MCF 10A (cell line): Measurements from ENCODE around the gene CD300LB. TPM values are rescaled to one million over a fixed set of nuclear protein-coding genes. Genes with fewer than 3 reads are reported as not detected.

Experiments
- BruUV-seq: library from RNA; stranded (reverse); fragments of 400-500 nt; replicated peaks from 2 replicates; lab custom pipeline; 2021; lab: Mats Ljungman, UMichigan
- CTCF ChIA-PET: fragments of 300-600 bp; sonication (Branson Sonifier 250); formaldehyde crosslinking; extraction: SDS; loops from one replicate; lab custom pipeline; 2021; ENCODE audit warnings: antibody characterized with exemption, inconsistent platforms; lab: Yijun Ruan, JAX
- POLR2A ChIA-PET: fragments of 300-600, 350-650 bp; sonication (Branson Sonifier 250); formaldehyde crosslinking; extraction: SDS; loops from one replicate; lab custom pipeline; 2020; ENCODE audit warnings: antibody characterized with exemption, inconsistent platforms; lab: Yijun Ruan, JAX
- DNase-seq: peaks from one replicate; pipeline ENCODE4 v3.0.0-alpha.2; 2018; ENCODE audit not compliant: unreplicated experiment
- H3K27ac Mint-ChIP-seq: one replicate; pipeline ENCODE4 v1.8.0; 2022; ENCODE audit warnings: mild to moderate bottlenecking, low read depth, mixed read lengths; ENCODE audit not compliant: unreplicated experiment
- H3K27me3 Mint-ChIP-seq: one replicate; pipeline ENCODE4 v1.8.0; 2022; ENCODE audit warnings: mixed read lengths; ENCODE audit not compliant: insufficient read depth, unreplicated experiment
- H3K36me3 Mint-ChIP-seq: one replicate; pipeline ENCODE4 v1.8.0; 2022; ENCODE audit warnings: mild to moderate bottlenecking, moderate library complexity, mixed read lengths; ENCODE audit not compliant: insufficient read depth, unreplicated experiment
- H3K4me1 Mint-ChIP-seq: one replicate; pipeline ENCODE4 v1.8.0; 2022; ENCODE audit warnings: mixed read lengths; ENCODE audit not compliant: insufficient read depth, unreplicated experiment
- H3K4me3 Mint-ChIP-seq: one replicate; pipeline ENCODE4 v1.8.0; 2022; ENCODE audit warnings: mild to moderate bottlenecking, moderate library complexity, mixed read lengths; ENCODE audit not compliant: unreplicated experiment
- H3K9me3 Mint-ChIP-seq: one replicate; pipeline ENCODE4 v1.8.0; 2022; ENCODE audit warnings: mixed read lengths; ENCODE audit not compliant: unreplicated experiment
- CTCF ChIP-seq: fragments of 200-600 bp; IDR thresholded peaks from one replicate; pipeline ENCODE4 v1.8.0; 2022; ENCODE audit warnings: antibody characterized with exemption, mild to moderate bottlenecking; ENCODE audit not compliant: unreplicated experiment
- intact Hi-C: fragments of 100-400 bp; cut with micrococcal nuclease; formaldehyde crosslinking; loops from 2 replicates; pipeline ENCODE4 v1.14.1; 2022
- total RNA-seq: library from RNA; stranded (reverse); gene quantifications from 2 replicates; pipeline ENCODE4 v1.2.3, GENCODE V29; 2022

CD300LB gene
- total RNA-seq, 1 experiment from 2014 or later: not detected

- Mint-ChIP-seq H3K36me3 (no peaks in the 10 kb centered on the region), H3K4me3 (no peak overlapping the region), H3K27me3 (peaks cover 21% of the 10 kb centered on the region), H3K4me1 (peaks cover 11% of the 10 kb centered on the region), H3K27ac (no peak overlapping the region), H3K9me3 (no peaks in the 10 kb centered on the region)
- ChIA-PET CTCF (interaction anchor here (0.6 to 0.7 kb wide), 2 partner anchors 9 to 1989 kb away, joined by 3 read pairs; no protein-coding TSS in a partner anchor), POLR2A (no interaction called here)
- BruUV-seq: no TSS peak
- DNase-seq: no peak
- intact Hi-C loops: no loop called here
- no peak for TF ChIP-seq CTCF
Observed at GRCh38 chr17:74542727-74543383, 11.6 kb upstream of the CD300LB start.

- H3K27ac Mint-ChIP-seq: no peak overlapping the region
- H3K9me3 Mint-ChIP-seq: no peaks in the 10 kb centered on the region
- no peak for DNase-seq
- H3K4me1 Mint-ChIP-seq: peaks cover 4% of the 10 kb centered on the region
- H3K4me3 Mint-ChIP-seq: no peak overlapping the region
- TF ChIP-seq CTCF: no peak
- peaks cover 26% of the 10 kb centered on the region for H3K27me3 Mint-ChIP-seq
- CTCF ChIA-PET: interaction anchor here (0.7 kb wide), 1 partner anchor 54 kb away, joined by 4 read pairs; no protein-coding TSS in a partner anchor
- no TSS peak for BruUV-seq
- no peaks in the 10 kb centered on the region for H3K36me3 Mint-ChIP-seq
- POLR2A ChIA-PET: no interaction called here
- intact Hi-C loops: no loop called here
Observed at GRCh38 chr17:74542166-74542565, 10.9 kb upstream of the CD300LB start.

- no peaks in the 10 kb centered on the region for H3K36me3 Mint-ChIP-seq
- POLR2A ChIA-PET: no interaction called here
- CTCF ChIA-PET: interaction anchor here (0.7 kb wide), 1 partner anchor 54 kb away, joined by 4 read pairs; no protein-coding TSS in a partner anchor
Observed at GRCh38 chr17:74541176-74542111, 10.2 kb upstream of the CD300LB start.

More at GRCh38 chr17:74541176-74542111, 10.2 kb upstream of the CD300LB start:
- peaks cover 33% of the 10 kb centered on the region for H3K27me3 Mint-ChIP-seq
- no peak overlapping the region for H3K27ac Mint-ChIP-seq
- intact Hi-C loops: no loop called here
- peaks cover 4% of the 10 kb centered on the region for H3K4me1 Mint-ChIP-seq
- BruUV-seq: no TSS peak
- no peak for DNase-seq
- H3K9me3 Mint-ChIP-seq: no peaks in the 10 kb centered on the region
- H3K4me3 Mint-ChIP-seq: no peak overlapping the region
- TF ChIP-seq CTCF: no peak
